Ovary (tissue), 9 donors: ENCODE results near the gene ABL2. TPM values are rescaled to one million over a fixed set of nuclear protein-coding genes. Genes with fewer than 3 reads are reported as not detected.

Experiments
- DNase-seq, 5 donors: peaks; one replicate each; pipeline ENCODE4 v3.0.0-alpha.2; 2019 to 2020
- H3K27ac ChIP-seq, 2 donors: fragments of 200-600 bp; one replicate each; pipeline versions ENCODE4 v1.5.1 to v1.8.0; 2019 to 2022
- H3K27me3 ChIP-seq: fragments of 200-600 bp; one replicate; pipeline ENCODE4 v1.8.0; 2022
- H3K36me3 ChIP-seq: fragments of 200-600 bp; sonication (generic); one replicate; pipeline ENCODE4 v1.5.1; 2019
- H3K4me1 ChIP-seq: one replicate; pipeline ENCODE4 v1.8.1; 2013; ENCODE audit warnings: mild to moderate bottlenecking, moderate library complexity; ENCODE audit not compliant: insufficient read depth
- H3K4me3 ChIP-seq: fragments of 200-600 bp; sonication (generic); one replicate; pipeline ENCODE4 v1.5.1; 2017
- H3K9me3 ChIP-seq, 2 donors: fragments of 200-600 bp in 1 of 2; sonication (generic) in 1 of 2; one replicate each; pipeline versions ENCODE4 v1.5.1 to v1.8.1; 2013 to 2019; ENCODE audit warnings: mild to moderate bottlenecking in 1 of 2, moderate library complexity in 1 of 2
- EP300 ChIP-seq: sonication (generic); formaldehyde crosslinking; IDR thresholded peaks from one replicate; pipeline ENCODE4 v1.6.1; 2017; ENCODE audit warnings: antibody characterized with exemption
- POLR2A ChIP-seq: fragments of 450-650 bp; IDR thresholded peaks from one replicate; pipeline ENCODE4 v1.6.1; 2017; ENCODE audit warnings: antibody characterized with exemption, mild to moderate bottlenecking, moderate library complexity
- WGBS, 3 donors: extraction: QIAGEN DNeasy Blood & Tissue Kit in 1 of 3; methylation state at CpG; one replicate each; pipeline versions ENCODE4 v1.1.5 to v1.1.7; 2013 to 2017; 5-methylcytosine and 5-hydroxymethylcytosine counted together
- intact Hi-C, 4 donors: fragments of 100-400 bp; cut with DNase I; formaldehyde crosslinking; loops; one replicate each; pipeline versions ENCODE4 v1.11.0 to v1.15.1; 2022 to 2023
- polyA plus RNA-seq, 2 donors: library from polyadenylated mRNA; stranded (reverse); fragments of 200-250 nt in 1 of 2; fragments of 350-450 nt in 1 of 2; fragmentation: Illumina TruSeq in 1 of 2; extraction: RNeasy Lipid Tissue Mini Kit (QIAGEN cat#74804) in 1 of 2; gene quantifications; one replicate each; pipeline ENCODE4 v1.2.3, GENCODE V29; 2013 to 2014
- total RNA-seq, 7 donors: library from RNA; depleted of rRNA in 2 of 7; stranded (reverse); fragments of >200 nt in 2 of 7; fragmentation: NEBNext Ultra II Directional in 3 of 7; extraction: Animal tissue kit (Norgen Biotek cat#: 25700) in 3 of 7; gene quantifications; one replicate each; pipeline versions ENCODE4 v1.1.0 to v1.2.4, GENCODE V29; 2016 to 2023
- TF ChIP-seq, protein P1 (sequence below), 3 donors: fragments of 450-650 bp in 2 of 3; fragments of 200-600 bp in 1 of 3; IDR thresholded peaks; one replicate each; pipeline versions ENCODE4 v1.5.1 to v1.8.0; 2016 to 2022; ENCODE audit warnings: antibody characterized with exemption in 3 of 3, mild to moderate bottlenecking in 1 of 3
- donor health status: DM: no; HTN: no; CAD: no; lungs with moderate emphysema.
- donor health status: DM: no; HTN: no; CAD: no.
- donor health status: Bipolar disorder and iron deficiency.
- donor health status: DM: yes; HTN: yes; CAD: no.
- donor health status: DM: no; HTN: no; CAD: no.
- donor health status: DM: yes; HTN: yes; CAD: no.

ABL2 gene
- total and polyA plus RNA-seq, 9 donors: 4.1 to 22.7 (median 14.6) TPM

DNA sequence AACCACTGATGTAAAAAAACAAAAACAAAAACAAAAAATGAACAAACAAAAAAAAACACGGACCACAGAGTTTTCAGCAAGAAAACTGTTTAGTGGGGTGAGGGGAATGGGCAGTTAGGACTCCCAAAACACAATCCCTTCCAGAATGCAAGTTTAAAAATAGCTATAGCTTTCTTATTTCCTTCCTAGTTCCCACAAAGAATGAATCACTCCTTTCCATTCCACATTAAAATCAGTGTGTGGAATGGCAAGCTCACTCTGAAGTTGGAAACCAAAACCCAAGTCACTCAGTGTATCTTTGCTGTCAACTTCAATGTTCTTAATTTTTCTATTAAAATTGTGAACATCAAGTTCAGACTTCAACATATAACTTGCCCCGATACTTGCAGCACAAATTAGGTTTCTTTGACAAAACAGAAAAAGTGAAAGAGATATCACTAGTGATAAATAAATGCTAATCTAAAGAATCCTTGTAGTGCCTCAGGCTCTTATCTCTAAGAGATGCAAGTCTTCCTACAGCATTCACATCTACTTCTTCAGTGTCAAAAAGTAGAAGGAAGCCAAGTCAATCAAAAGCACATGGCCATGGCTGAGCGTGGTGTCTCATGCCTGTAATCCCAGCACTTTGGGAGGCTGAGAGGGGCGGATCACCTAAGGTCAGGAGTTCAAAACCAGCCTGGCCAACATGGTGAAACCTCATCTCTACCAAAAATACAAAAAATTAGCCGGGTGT lies 102.1 kb downstream of the ABL2 start:
- H3K4me1 ChIP-seq: peaks cover 6% of the 10 kb centered on the region
- no peaks in the 10 kb centered on the region for H3K27me3 ChIP-seq
- no peak overlapping the region for H3K4me3 ChIP-seq
- 82 to 84% (median 83%) methylated on average over 5 of the region's 5 CpGs for WGBS, 3 donors
- no peaks in the 10 kb centered on the region for H3K36me3 ChIP-seq
- TF ChIP-seq EP300 (no peak), POLR2A (no peak)
- TF ChIP-seq, protein P1, sequence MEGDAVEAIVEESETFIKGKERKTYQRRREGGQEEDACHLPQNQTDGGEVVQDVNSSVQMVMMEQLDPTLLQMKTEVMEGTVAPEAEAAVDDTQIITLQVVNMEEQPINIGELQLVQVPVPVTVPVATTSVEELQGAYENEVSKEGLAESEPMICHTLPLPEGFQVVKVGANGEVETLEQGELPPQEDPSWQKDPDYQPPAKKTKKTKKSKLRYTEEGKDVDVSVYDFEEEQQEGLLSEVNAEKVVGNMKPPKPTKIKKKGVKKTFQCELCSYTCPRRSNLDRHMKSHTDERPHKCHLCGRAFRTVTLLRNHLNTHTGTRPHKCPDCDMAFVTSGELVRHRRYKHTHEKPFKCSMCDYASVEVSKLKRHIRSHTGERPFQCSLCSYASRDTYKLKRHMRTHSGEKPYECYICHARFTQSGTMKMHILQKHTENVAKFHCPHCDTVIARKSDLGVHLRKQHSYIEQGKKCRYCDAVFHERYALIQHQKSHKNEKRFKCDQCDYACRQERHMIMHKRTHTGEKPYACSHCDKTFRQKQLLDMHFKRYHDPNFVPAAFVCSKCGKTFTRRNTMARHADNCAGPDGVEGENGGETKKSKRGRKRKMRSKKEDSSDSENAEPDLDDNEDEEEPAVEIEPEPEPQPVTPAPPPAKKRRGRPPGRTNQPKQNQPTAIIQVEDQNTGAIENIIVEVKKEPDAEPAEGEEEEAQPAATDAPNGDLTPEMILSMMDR (IDR thresholded peaks at IDR 0.05): no peak
- H3K27ac ChIP-seq: no peak overlapping the region
- DNase-seq: no peak
- intact Hi-C loops: no loop called here
- H3K9me3 ChIP-seq: no peaks in the 10 kb centered on the region

DNA sequence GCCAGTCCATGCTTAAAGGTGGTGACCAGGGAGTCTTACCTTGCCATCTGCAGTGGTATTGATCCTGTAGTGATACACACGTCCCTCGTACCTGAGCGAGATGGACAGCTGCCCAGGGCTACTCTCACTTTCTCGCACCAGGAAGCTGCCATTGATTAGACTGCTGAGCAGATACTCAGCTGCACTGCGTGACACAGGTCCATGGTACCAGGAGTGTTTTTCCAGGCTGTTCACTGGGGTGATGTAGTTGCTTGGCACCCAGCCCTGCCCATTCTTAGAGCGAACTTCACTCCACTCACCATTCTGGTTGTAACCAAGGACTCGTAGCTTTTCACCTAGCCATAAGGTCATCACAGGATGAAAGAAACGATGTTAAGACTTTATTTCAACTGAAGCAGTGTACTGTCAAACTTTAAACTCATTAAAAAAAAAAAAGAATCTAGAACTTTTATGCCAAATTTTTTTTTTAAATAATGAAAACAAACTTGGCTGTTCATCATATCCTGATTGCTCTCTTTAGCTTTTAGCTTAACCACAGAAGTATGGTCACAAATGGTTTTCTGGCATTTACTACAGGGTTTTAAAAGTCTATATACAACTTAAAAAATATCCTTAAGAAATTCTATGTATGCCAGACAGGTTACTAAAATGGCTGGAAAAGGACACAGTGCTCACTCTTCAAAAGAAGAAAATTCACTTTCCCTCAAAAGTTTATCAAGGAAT lies 103.0 kb downstream of the ABL2 start:
- Histone ChIP-seq H3K4me3 (no peak overlapping the region), H3K27me3 (no peaks in the 10 kb centered on the region), H3K36me3 (no peaks in the 10 kb centered on the region), H3K9me3 (no peaks in the 10 kb centered on the region), H3K27ac (no peak overlapping the region), H3K4me1 (peaks cover 6% of the 10 kb centered on the region)
- intact Hi-C loops: no loop called here
- 82 to 87% (median 87%) methylated on average over 8 of the region's 8 CpGs for WGBS, 3 donors
- TF ChIP-seq, protein P1 (IDR thresholded peaks at IDR 0.05): no peak
- TF ChIP-seq POLR2A (no peak), EP300 (no peak)
- DNase-seq: no peak

DNA sequence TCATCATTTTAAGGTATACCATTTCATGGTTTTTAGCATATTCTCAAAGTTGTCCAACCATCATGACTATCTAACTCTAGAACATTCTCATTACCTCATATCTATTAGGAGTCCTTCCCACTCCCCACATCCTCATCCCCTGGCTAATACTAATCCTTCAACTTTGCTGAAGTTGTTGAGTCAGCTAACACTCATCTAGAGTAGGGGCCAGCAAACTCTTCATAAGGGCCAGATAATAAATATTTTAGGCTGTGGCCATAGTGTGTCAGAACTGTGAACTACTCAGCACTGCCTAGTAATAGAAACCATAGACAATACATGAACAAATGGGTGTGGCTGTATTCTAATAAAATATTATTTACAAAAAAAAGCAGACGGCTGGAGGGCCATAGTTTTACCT lies 104.6 kb downstream of the ABL2 start:
- TF ChIP-seq, protein P1 (IDR thresholded peaks at IDR 0.05): no peak
- TF ChIP-seq EP300 (no peak), POLR2A (no peak)
- Histone ChIP-seq H3K9me3 (no peaks in the 10 kb centered on the region), H3K4me3 (no peak overlapping the region), H3K27me3 (no peaks in the 10 kb centered on the region), H3K36me3 (no peaks in the 10 kb centered on the region), H3K4me1 (peaks cover 5% of the 10 kb centered on the region), H3K27ac (no peak overlapping the region)
- DNase-seq: no peak
- intact Hi-C loops: loop anchor here in 1 of 4 donors (5.0 kb wide), 1 partner anchor 242 kb away; the partner anchor contains the start of gene AXDND1
- 89 to 92% (median 91%) methylated on average over 1 of the region's 1 CpG for WGBS, 3 donors

DNA sequence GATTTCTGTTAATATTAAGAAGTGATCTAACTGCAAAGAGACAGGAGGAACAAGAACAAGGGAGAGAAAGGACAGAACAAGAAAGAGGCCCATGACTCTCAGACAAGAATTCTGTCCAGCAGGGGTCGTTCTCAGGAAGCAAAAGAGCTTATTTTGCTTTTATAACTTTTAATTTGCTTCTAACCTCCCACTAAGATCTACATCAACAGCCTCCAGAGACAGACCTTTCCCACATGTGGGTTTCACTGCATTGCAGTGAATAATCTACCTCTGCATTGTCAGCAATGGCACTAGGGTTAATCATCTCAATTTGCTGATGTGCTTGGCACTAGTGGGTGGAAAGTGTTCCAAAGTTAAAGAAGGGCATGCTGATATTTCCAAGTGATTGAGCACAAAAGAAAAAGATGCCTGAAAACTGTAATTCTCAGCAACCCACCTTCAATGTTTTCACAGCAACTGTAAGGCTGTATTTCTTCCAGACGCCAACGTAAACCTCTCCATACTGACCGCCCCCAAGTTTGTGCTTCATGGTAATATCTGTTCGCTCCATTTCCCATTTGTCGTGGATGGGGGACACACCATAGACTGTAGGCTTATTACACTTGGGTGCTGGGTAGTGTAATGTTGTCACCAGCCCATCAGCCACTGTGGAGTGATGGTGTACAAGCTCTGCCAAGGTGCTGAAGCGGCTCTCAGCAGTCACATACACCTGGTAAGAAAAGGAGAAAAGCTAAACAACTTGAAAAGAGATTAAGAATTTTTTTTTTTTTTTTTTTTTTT lies 108.1 kb downstream of the ABL2 start:
- H3K4me3 ChIP-seq: no peak overlapping the region
- H3K9me3 ChIP-seq: no peaks in the 10 kb centered on the region
- intact Hi-C loops: loop anchor here in 1 of 4 donors (5.0 kb wide), 1 partner anchor 246 kb away; the partner anchor contains the start of gene AXDND1
- DNase-seq: peak in 1 of 5 donors; percentile 48
- H3K27me3 ChIP-seq: no peaks in the 10 kb centered on the region
- H3K36me3 ChIP-seq: no peaks in the 10 kb centered on the region
- WGBS, 3 donors: 78 to 81% (median 80%) methylated on average over 7 of the region's 7 CpGs
- no peak overlapping the region for H3K27ac ChIP-seq
- TF ChIP-seq, protein P1 (IDR thresholded peaks at IDR 0.05): peak; percentile 17 to 57 (median 45)
- TF ChIP-seq EP300 (no peak), POLR2A (no peak)
- no peaks in the 10 kb centered on the region for H3K4me1 ChIP-seq
